Epithelial cell of prostate (primary cell): ENCODE data around the gene SCTR.

ENCODE experiments used
- DNase-seq: peaks from one replicate; pipeline ENCODE4 v3.0.0-alpha.2; 2011; ENCODE audit warnings: low read depth, low spot score
- H3K27ac ChIP-seq: fragments of 450-650 bp; 2 replicates; pipeline ENCODE4 v1.5.1; 2017; ENCODE audit warnings: mild to moderate bottlenecking

The SCTR gene

GRCh38 chr2:119476301-119477112 lies 47.8 kb downstream of the SCTR start:
- no peak overlapping the region for H3K27ac ChIP-seq
- DNase-seq, result no peak

GRCh38 chr2:119475857-119476244 lies 48.4 kb downstream of the SCTR start:
- H3K27ac ChIP-seq, result no peak overlapping the region
- no peak for DNase-seq

- DNase-seq, result no peak
- no peak overlapping the region for H3K27ac ChIP-seq
These were observed 48.9 kb downstream of the SCTR start for GRCh38 chr2:119475225-119475856.

GRCh38 chr2:119474371-119475224 lies 49.7 kb downstream of the SCTR start:
- DNase-seq, result no peak

GRCh38 chr2:119473621-119474370 lies 50.5 kb downstream of the SCTR start:
- DNase-seq, result no peak
- H3K27ac ChIP-seq, result no peak overlapping the region

More at GRCh38 chr2:119474371-119475224, 49.7 kb downstream of the SCTR start:
- no peak overlapping the region for H3K27ac ChIP-seq

GRCh38 chr2:119472749-119473148 lies 51.5 kb downstream of the SCTR start:
- no peak for DNase-seq
- H3K27ac ChIP-seq, result no peak overlapping the region

GRCh38 chr2:119469661-119470297 lies 54.5 kb downstream of the SCTR start:
- no peak for DNase-seq
- H3K27ac ChIP-seq, result no peak overlapping the region

- DNase-seq, result no peak
- H3K27ac ChIP-seq, result no peak overlapping the region
These were observed 55.2 kb downstream of the SCTR start for GRCh38 chr2:119469131-119469530.

GRCh38 chr2:119468154-119468955 lies 55.9 kb downstream of the SCTR start:
- no peak for DNase-seq

GRCh38 chr2:119466373-119466772 lies 57.9 kb downstream of the SCTR start:
- DNase-seq, result no peak
- no peak overlapping the region for H3K27ac ChIP-seq

More at GRCh38 chr2:119468154-119468955, 55.9 kb downstream of the SCTR start:
- H3K27ac ChIP-seq, result no peak overlapping the region

- H3K27ac ChIP-seq, result no peak overlapping the region
These were observed 58.6 kb downstream of the SCTR start for GRCh38 chr2:119465687-119466086.

GRCh38 chr2:119464981-119465380 lies 59.3 kb downstream of the SCTR start:
- no peak for DNase-seq
- H3K27ac ChIP-seq, result no peak overlapping the region

More at GRCh38 chr2:119465687-119466086, 58.6 kb downstream of the SCTR start:
- DNase-seq, result no peak

GRCh38 chr2:119463990-119464389 lies 60.3 kb downstream of the SCTR start:
- no peak for DNase-seq
- H3K27ac ChIP-seq, result no peak overlapping the region

- H3K27ac ChIP-seq, result no peak overlapping the region
- DNase-seq, result no peak
These were observed 61.1 kb downstream of the SCTR start for GRCh38 chr2:119463136-119463535.

- H3K27ac ChIP-seq, result no peak overlapping the region
- DNase-seq, result no peak
These were observed 61.7 kb downstream of the SCTR start for GRCh38 chr2:119462574-119462973.

- H3K27ac ChIP-seq, result no peak overlapping the region
- DNase-seq, result no peak
These were observed 62.5 kb downstream of the SCTR start for GRCh38 chr2:119461811-119462210.

GRCh38 chr2:119460076-119460475 lies 64.2 kb downstream of the SCTR start:
- H3K27ac ChIP-seq, result no peak overlapping the region
- DNase-seq, result peak; percentile 51

- no peak overlapping the region for H3K27ac ChIP-seq
- no peak for DNase-seq
These were observed 69.1 kb downstream of the SCTR start for GRCh38 chr2:119455066-119455718.
